Mesothelial cell of epicardium (in vitro differentiated cells): ENCODE results near the gene ZBTB7A. TPM values are rescaled to one million over a fixed set of nuclear protein-coding genes. Genes with fewer than 3 reads are reported as not detected.
A peak's percentile ranks its signal among the peaks of the same experiment; 100 is the strongest.

Experiments
- DNase-seq, 2 experiments: peaks; one replicate each; pipeline ENCODE4 v3.0.0; 2021; ENCODE audit warnings: low spot score in 2 of 2; ENCODE audit not compliant: unreplicated experiment in 2 of 2
- H3K27ac Mint-ChIP-seq: 2 replicates; pipeline ENCODE4 v1.8.0; 2021; ENCODE audit warnings: mixed read lengths
- H3K27me3 Mint-ChIP-seq: 2 replicates; pipeline ENCODE4 v1.8.0; 2021; ENCODE audit warnings: low read depth, mixed read lengths
- H3K36me3 Mint-ChIP-seq: 2 replicates; pipeline ENCODE4 v1.8.0; 2021; ENCODE audit warnings: mixed read lengths
- H3K4me1 Mint-ChIP-seq: 2 replicates; pipeline ENCODE4 v1.8.0; 2021; ENCODE audit warnings: mixed read lengths
- H3K4me3 Mint-ChIP-seq: 2 replicates; pipeline ENCODE4 v1.8.0; 2021; ENCODE audit warnings: mild to moderate bottlenecking, moderate library complexity, mixed read lengths
- H3K9me3 Mint-ChIP-seq: 2 replicates; pipeline ENCODE4 v1.8.0; 2021; ENCODE audit warnings: mixed read lengths
- total RNA-seq: library from RNA; stranded (reverse); gene quantifications from 3 replicates; pipeline ENCODE4 v1.2.1, GENCODE V29; 2021
- TF ChIP-seq, protein P1 (sequence below): fragments of 200-600 bp; sonication (generic); IDR thresholded peaks from one replicate; pipeline ENCODE4 v1.5.0; 2021; ENCODE audit warnings: antibody characterized with exemption; ENCODE audit not compliant: unreplicated experiment

Gene ZBTB7A
- total RNA-seq, 1 donor from 2014 or later = 27.9 TPM

DNA sequence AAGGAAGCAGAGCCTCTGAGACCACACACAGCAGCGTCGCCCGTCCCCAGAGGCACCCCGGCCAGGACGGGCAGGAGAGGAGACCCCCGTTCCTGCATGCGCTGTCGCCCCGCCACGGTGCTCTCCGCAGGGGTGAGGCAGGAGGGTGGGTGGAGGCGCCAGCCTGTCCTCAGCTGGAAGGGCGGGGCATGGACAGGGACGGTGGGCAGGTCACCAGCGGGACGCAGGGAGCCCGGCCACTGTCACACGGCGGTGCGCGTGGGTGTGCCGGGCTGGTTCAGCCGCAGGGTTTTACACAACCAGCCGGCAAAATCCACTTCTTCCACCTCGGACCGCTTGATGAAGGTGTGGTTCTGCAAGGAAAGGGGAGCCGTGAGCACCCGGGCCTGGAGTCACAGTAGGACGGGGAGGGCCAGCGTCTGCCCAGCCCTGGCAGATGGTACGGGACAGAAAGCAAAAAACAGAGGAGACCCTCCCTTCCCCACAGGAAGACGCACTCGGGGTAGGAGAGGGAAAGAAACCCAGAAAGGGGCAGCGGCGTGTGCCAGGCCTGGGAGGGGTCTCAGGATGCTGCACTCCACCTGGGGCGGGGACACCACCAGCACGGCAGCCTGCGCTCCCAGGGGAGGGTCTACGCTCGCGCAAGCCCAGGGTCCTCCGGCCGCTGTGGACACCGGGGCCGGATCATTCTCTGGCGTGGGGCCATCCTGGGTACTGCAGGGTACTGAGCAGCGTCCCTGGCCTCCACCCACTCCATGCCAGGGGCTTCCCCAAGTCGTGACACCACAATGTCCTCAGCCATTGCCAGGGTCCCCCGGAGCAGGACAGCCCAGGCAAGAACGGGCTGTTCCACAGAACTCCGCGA is 23.9 kb upstream of the ZBTB7A start:
- TF ChIP-seq, protein P1, sequence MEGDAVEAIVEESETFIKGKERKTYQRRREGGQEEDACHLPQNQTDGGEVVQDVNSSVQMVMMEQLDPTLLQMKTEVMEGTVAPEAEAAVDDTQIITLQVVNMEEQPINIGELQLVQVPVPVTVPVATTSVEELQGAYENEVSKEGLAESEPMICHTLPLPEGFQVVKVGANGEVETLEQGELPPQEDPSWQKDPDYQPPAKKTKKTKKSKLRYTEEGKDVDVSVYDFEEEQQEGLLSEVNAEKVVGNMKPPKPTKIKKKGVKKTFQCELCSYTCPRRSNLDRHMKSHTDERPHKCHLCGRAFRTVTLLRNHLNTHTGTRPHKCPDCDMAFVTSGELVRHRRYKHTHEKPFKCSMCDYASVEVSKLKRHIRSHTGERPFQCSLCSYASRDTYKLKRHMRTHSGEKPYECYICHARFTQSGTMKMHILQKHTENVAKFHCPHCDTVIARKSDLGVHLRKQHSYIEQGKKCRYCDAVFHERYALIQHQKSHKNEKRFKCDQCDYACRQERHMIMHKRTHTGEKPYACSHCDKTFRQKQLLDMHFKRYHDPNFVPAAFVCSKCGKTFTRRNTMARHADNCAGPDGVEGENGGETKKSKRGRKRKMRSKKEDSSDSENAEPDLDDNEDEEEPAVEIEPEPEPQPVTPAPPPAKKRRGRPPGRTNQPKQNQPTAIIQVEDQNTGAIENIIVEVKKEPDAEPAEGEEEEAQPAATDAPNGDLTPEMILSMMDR = no peak
- H3K27ac Mint-ChIP-seq = no peak overlapping the region
- H3K9me3 Mint-ChIP-seq = no peaks in the 10 kb centered on the region
- no peaks in the 10 kb centered on the region for H3K27me3 Mint-ChIP-seq
- peaks cover 5% of the 10 kb centered on the region for H3K4me1 Mint-ChIP-seq
- no peak overlapping the region for H3K4me3 Mint-ChIP-seq
- DNase-seq = no peak
- peaks cover 7% of the 10 kb centered on the region for H3K36me3 Mint-ChIP-seq

DNA sequence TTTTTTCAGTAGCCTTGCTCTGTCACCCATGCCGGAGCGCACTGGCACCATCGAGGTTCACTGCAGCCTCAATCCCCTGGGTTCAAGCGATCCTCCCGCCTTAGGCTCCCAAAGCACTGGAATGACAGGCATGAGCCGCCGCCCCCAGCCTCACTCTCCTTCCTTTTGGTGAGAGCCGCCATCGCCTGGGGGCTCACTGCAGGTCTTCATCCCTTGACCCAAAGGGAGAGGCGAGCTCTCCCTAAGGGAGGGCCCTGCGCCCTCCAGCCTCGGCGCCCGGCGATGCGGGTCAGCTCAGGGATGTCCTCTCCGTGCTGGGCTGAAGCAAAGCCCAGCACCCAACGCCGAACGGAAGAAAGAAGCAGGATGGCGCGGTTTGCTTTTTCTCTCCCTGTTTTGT is 23.2 kb upstream of the ZBTB7A start:
- no peak for DNase-seq
- H3K4me3 Mint-ChIP-seq = no peak overlapping the region
- peaks cover 7% of the 10 kb centered on the region for H3K36me3 Mint-ChIP-seq
- peaks cover 5% of the 10 kb centered on the region for H3K4me1 Mint-ChIP-seq
- H3K9me3 Mint-ChIP-seq = no peaks in the 10 kb centered on the region
- H3K27ac Mint-ChIP-seq = no peak overlapping the region
- no peaks in the 10 kb centered on the region for H3K27me3 Mint-ChIP-seq
- TF ChIP-seq, protein P1 = no peak

DNA sequence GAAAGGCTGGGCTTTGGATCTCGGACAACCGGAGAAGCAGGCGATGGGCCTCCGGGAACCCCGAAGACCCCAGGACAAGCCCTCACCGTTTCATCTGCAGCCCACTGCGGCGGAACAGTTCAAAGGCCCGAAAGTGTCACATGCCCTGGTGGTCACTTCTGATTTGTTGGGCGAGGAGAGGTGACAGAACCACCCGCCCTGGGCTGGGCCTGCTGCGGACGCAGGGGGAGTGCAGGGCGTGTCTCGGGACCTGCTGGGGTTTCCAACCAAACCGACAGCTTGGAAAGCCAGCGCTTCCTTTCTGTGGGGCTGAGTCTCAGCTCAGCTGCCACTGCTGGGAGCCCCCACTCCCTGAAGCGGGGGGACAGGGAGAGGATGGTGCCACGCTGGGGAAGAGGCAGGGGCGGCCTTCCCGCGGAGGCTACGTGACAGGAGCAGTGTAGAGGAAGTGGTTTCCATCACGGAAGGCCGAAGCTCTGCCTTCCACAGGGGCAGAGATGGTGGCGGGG is 22.8 kb upstream of the ZBTB7A start:
- DNase-seq = no peak
- H3K4me1 Mint-ChIP-seq = peaks cover 10% of the 10 kb centered on the region
- TF ChIP-seq, protein P1 = no peak
- no peaks in the 10 kb centered on the region for H3K9me3 Mint-ChIP-seq
- H3K27ac Mint-ChIP-seq = no peak overlapping the region
- no peaks in the 10 kb centered on the region for H3K27me3 Mint-ChIP-seq
- H3K4me3 Mint-ChIP-seq = no peak overlapping the region
- H3K36me3 Mint-ChIP-seq = peaks cover 7% of the 10 kb centered on the region

DNA sequence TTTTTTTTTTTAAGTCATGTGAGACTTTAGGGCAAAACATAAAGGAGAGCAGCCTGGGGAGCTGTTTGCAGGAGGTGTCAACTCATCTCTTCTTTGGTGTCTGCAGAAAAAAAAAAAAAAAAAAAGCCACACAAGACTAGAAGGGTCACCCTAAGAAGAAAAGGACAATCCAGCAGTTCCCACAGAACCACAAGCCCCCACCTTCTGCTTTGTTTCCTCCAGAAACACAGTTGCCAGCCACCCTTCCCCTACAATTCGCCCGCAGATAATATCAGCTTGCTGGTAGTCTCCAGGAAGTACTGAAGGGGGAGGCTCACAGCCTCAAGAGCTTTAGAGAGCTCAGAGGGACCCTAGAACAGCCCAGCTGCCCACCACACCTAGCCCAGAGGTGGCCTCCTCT is 22.3 kb upstream of the ZBTB7A start:
- TF ChIP-seq, protein P1 = no peak
- Mint-ChIP-seq H3K27ac (no peak overlapping the region), H3K4me3 (no peak overlapping the region), H3K27me3 (no peaks in the 10 kb centered on the region), H3K4me1 (peaks cover 12% of the 10 kb centered on the region), H3K9me3 (no peaks in the 10 kb centered on the region), H3K36me3 (peaks cover 7% of the 10 kb centered on the region)
- no peak for DNase-seq

DNA sequence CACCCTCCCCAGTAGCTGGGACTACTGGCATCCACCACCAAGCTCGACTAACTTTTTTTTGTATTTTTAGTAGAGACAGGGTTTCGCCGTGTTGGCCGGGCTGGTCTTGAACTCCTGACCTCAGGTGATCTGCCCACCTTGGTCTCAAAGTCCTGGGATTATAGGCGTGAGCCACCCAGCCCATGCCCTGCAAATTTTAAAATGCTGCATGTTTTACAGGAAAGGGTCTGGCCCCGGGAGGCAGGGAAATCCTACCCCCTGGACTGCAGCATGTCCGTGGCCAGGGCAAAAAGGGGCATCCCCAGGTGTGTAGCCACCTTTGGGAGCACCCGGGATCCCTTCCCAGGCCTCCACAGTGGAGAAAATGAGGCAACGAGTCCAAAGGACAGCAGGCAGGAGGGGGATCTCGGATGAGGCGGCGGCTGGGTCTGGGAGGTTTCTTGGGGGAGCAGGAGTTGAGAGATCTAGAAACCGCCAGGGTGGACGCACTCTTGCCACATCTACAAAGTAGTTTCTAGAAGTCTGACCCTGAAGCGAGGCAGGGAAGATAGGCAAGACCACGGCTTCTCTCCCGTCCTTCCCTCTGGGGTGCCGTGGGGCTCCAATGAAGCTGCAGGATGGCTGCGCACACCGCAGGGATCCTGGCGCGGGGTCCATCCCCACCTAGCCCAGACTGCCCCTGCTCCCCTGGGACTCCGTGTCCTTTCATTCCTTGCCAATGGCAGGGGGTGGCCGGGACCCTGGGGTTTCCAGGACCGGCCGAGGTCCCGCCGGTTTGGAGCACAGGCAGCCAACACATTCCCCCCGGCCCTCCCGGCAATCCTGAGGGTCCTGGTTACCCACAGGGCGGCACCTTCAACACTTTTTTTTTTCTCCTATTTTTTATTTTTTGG is 21.3 kb upstream of the ZBTB7A start:
- no peaks in the 10 kb centered on the region for H3K27me3 Mint-ChIP-seq
- peak overlapping the region; percentile 69 for H3K27ac Mint-ChIP-seq
- no peak overlapping the region for H3K4me3 Mint-ChIP-seq
- no peak for DNase-seq
- TF ChIP-seq, protein P1 = no peak
- no peaks in the 10 kb centered on the region for H3K9me3 Mint-ChIP-seq
- H3K4me1 Mint-ChIP-seq = peaks cover 20% of the 10 kb centered on the region
- H3K36me3 Mint-ChIP-seq = peaks cover 2% of the 10 kb centered on the region
